HG03175 (cell line): Measurements from ENCODE around the gene C6orf120.

ENCODE experiments used
- ATAC-seq: cut with Tn5 transposase; IDR thresholded peaks from one replicate; pipeline ENCODE4 v1.9.1; 2021; ENCODE audit warnings: mild to moderate bottlenecking, moderate library complexity; ENCODE audit not compliant: unreplicated experiment

The C6orf120 gene

DNA sequence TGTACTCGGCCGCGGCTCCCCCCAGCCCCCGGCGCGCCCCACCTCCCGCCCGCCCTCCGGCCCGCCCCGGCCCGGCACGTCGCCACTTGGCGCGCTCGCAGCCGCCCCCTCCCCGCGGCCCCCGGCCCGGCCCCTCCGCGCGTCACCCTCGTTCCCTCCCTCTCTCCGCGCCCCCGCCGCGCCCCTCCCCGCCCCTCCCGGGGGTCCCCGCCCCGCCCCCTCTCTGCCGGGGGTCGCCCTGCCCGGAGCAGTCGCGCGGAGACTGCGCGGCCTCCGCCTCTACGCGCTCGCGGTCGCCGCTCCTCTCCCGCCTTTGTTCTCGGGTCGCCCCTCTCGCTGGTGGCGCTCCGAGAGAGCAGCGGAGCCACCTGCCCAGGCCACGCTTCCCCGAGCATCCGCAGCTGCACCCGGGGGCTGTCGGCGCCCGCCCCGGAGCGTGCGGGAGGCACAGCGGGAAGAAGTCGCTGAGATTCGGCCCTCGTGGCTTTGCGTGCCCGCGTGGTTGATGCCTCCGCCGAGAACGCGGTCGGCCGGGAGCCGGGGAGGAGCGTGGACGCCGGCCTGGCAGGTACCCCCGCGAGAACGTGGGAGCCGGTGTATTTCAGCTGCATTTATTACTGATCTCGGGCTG, 22.7 kb downstream of the C6orf120 start, which contains the start of gene PHF10:
PHF10 (minus strand) TSS at position 7 of the 631 bp plus-strand sequence. CDS start 569 bp downstream, outside the sequence.
- peak; percentile 38 for ATAC-seq

DNA sequence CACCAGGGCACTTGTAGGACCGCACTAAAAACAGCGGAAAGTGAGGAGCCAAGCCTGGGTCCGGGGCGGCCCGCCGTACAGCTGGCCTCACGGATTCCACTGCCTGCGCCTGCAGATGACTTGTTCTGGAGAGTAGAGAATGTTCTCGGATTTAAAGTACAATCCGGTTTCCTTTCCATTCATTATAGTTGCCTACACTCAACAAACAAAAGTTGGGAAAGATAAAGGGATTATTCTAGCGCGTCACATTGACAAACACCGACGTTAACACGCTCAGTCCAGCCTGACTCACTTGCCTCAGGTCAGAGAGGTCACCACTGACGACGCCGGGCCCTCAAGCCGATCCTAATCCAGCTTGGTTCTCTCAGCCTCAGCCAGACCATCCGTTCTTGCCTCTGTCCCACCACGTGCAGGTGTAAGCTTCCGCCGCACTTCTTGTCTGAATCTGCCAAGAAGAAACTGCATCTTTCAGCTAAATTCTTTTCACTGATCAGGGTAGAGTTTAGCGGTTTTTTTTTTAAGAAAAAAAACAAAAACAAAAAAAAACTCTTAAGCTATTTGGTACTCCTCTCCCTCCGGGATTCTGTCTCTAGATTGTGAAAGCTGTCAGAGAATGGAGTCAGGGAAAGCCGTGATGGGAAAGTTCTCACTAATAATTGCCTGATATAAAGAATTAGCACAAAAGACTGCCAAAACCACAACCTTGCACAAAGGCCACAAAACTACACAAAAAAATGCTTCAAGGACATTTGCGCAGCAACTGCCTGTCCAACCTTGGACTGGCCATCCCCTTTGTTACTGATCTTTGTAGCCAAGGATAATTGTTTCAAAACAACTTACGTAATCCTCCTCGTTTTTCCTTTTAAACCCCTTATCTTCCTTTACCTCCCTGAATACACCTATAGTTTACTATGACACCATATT, 23.5 kb downstream of the C6orf120 start:
- ATAC-seq: no peak

DNA sequence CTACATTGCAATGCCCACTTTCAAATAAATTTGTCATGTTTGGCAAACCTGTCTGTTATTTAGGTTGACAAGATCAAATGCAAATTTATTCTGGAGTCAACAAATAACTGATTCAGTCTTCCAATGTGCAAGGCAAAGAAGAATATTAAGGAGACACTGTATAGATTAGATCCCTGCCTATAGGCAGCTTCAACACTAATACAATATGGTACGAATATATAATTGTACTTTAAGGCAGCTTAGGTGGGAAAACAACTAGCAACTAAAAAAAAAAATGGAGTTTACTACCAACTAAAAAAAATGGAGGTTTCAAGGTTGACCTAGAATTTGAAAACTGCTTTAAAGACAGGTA, 24.1 kb downstream of the C6orf120 start:
- ATAC-seq: no peak

DNA sequence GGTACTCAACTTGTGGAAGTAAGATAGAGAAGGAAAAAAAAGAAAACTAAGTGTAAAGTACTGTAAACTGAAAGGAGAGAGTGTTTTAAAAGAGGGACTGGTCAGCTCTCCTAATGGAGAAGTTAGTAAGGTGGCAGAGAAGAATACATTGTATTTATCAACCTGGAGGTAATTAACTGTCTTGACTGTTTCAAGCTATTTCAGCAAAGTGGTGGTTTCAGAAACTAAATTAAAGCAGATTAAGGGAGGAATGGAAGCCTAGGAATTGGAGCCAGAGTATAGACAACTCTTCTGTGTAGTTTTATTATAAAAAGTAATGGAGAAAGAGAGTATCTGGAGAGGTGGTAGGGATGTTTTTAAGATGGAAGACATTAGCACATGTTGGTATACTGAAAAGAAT, 25.0 kb downstream of the C6orf120 start:
- no peak for ATAC-seq

DNA sequence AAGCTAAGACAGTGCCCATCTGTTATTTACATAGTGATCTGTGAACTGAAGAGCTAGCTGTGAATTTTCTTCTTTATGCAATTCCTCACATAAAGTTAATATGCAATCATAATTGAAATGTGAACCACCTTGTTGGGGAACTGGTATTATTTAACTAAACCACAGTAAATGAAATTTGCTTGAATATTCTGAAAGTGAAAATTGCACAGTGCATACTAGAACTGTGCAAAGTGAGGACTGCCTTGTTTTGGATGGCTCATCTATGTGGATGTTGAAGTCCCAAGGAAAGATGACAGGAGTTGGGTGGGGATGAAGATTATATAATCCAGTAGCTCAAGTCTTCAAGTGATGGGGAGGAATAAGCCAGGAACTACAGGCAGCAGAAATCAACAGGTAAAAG, 28.0 kb downstream of the C6orf120 start:
- no peak for ATAC-seq

DNA sequence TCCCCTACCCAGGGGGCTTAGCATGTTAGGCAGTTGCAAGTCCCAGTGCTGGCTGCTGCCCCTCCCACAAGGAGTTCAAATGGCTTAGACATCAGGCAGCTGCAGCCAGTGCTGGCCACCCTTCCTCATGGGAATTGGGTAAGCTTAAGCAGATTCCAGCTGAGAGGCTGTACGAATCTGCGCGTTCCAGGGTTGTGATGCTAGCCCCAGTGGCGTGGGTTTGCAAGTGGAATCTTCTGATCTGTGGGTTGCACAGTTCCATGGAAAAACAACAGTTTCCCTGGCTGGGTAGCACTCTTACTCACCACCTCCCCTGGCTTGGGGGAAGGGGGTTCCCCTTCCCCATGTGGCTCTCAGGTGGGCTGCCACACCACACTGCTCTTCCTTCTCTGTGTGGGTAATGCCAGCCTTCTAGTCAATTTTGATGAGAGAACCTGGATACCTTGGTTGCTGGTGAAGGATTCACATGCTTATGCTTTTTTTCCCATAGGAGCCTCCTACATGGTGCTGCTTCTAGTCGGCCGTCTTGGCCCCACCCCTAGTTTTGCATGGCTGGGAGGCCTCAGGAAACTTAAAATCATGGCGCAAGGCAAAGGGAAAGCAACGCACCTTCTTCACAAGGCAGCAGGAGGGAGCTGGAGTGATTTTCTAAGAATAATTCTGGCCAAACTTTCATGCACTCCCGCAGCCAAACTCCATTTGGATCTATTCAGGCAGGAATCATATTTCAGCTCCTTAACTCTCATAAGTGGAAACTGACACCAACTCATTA, 36.5 kb downstream of the C6orf120 start:
- no peak for ATAC-seq

DNA sequence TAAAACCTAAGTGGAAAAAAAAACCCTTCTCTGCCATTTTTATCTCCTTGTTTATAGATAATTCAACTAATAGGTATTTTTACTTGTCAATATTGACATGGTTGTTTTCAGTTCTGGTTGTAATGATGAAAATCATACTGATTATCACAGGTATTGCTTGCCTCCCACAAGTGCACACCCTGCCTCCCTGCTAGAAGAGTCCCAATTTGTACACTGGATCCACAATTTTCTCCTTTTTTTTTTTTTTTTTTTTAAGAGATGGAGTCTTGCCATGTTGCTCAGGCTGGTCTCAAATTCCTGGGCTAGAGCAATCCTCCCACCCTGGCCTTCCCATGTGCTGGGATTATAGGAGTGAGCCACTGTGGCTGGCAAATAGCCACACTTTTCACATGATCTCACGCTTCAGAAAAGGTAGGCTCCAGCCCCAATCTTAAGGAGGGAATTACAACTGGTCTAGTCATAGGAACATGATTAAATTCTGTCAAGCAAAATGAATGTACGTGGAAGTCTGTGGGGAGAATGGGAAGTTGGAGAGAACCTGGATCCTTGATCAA, 37.1 kb downstream of the C6orf120 start:
- ATAC-seq: no peak

DNA sequence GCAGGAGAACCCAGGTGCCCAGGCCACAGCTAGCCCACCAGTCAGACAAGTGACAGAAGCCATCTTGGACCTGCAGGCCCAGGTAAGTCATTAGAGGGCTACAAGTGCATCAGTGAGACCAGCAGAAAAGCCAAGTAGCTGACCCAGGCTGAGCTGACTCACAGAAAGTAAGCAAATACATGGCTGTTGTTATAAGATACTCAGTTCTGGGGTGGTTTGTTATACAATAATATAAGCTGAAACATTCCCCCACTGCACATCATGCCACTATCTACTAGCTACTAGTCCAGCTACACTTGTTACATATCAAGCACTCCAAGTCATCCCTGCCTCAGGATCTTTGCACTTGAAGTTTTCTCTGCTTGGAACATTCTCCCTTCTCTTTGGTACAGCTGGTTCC, 39.4 kb downstream of the C6orf120 start:
- no peak for ATAC-seq

DNA sequence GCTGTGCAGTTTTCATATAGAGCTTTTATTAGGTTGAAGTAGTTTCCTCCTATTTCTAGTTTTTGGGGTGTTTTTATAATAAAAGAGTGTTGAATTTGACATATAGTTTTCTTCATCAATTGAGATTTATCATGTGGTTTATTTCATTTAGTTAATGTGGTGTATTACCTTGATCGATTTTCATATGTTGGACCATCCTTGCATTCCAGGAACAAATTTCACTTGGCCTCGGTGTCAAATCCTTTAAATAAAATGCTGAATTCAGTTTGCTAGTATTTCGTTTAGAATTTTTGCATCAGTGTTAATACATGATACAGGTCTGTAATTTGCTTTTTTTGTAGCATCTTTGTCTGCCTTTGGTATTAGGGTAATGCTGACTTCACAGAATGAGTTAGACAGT, 43.5 kb downstream of the C6orf120 start:
- ATAC-seq: no peak

DNA sequence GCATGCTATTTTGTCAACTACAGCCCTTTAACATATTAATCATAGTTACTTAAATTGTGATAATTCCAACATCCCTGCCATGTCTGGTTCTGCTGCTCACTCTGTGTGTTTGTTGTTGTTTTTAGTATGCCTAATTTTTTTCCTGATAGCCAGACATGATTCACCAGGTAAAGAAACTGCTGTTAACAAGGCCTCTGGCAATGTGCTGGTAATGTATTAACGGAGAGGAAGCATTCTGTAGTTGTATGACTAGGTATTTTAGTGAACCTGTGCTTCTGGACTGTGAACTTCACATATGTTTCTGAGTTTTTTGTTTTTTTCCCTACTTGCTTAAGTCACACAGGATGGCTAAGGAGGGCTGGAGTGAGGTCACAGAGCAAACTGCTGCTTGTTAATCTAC, 44.6 kb downstream of the C6orf120 start:
- no peak for ATAC-seq

DNA sequence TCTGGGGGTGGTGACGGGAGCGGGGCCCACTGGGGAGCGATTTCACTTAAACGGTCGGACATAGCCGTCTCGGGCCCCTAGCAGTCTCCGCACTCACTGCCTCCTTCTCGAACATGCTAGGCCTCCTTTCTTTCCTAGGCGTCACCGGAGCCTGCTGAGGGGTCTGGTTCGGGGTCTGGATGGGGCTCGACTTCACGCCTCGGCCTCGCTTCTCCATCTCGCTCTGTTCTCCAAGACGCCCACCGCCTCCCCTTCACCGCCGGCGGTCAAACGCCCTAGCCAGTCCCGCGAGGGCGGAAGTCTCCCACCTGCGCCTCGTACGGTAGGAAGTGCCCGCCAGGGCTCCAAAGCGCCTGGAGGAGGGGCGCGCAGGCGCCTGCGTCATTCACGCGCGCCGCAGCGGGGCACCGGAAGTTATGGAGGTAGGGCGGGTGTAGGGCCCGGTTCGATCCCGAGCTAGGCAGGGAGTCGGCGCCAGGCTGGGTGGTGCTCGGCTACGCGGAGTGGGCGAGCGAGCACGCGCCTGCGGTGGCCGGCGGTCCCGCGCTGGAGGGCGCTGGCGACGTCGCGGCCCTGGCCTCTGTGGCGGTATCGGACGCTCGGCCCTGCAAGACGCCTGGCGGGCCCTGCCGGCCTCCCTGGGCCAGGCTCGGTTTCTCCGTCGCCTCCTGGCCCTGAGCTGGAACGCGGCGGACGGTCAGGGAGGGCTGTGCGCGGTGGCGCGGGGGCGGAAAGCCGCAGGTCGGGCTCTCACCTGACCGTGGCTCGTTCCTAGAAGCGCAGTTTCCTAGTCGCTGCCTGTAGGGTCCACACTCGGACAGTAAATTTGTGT, 49.5 kb downstream of the C6orf120 start, which contains the start of the genes DYNLT2 and ERMARD:
DYNLT2 (minus strand) TSS at position 331 of the 832 bp plus-strand sequence; CDS start at position 217, 114 bp downstream.
ERMARD (plus strand) TSS at position 381 of the 832 bp plus-strand sequence; CDS start at position 417, 36 bp downstream.
- ATAC-seq: peak; percentile 96

DNA sequence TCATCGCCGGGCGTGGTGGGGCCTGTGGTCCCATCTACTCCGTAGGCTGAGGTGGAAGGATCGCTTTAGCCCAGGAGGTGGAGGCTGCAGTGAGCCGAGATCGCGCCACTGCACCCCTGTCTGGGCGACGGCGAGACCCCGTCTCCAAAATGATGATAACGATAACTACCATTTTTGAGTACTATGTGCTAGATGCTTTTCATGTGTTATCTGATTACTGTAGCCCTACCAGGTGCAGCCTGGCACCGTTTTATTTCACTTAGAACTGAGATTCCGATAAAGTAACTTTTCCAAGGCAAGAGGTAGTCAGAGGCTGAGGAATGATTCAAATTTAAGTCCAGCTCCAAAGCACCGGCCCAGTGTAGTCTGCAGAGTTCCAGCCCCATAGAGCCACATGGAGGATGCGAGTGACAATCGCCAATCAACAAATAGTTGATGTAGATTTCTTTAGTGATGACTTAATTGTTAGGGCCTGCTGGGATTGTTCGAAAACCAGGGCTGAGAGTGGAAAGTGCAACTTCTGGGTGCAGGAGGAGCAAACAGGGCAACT, 50.2 kb downstream of the C6orf120 start:
- no peak for ATAC-seq
